ENCODE measurements around the gene DYRK1A.

Gene DYRK1A

DNA sequence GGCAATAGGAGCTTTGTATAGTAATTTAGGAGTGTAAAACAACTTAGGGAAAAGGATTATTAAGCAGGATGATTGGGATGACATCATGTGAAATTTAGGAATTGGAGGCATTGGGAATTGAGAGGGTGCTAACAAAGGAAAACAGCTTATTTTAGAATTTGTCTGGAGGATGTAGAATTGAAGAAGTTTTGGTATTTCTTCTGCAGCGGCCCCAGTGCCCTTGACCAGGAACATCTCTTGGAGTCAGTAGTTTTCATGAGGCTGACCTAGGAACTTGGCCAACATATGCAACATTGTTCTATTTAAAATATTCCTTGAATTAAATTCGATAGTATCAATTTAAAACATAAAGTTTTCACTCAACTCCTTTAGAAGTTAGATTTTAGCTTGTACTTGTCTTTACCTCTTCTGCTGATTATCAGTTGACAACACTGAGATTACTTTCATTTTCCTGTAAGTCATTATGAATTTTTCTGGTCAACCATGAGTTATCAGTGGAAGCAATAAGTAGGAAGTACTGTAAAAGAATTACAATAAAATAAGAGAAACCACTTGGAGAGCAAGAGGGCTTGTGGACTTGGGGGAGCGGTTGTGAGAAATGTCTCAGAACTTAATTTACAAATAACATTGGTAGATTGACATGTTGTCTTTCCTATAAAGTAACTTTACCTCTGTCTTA is 52.8 kb downstream of the DYRK1A start:
- no peak for DNase-seq

DNA sequence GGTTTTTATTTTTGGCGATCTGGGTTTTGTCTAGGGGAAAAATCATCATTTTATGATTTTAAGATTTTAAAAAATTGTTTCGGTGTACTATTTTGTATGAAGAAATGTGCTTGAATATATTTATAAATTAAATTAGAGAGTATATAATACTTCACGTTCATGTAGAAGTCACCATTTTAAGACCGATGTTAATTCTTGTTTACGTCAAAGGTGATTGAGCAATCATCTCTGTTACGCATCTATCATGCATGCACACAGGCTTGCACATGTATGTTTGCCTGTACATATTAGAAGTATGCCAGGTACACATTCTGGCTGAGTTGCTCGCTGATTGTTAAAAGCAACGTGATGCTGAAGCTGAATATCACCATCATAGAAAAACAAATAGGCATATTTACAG is 54.7 kb downstream of the DYRK1A start:
- DNase-seq, result no peak

GRCh38 chr21:37422382-37422781 is 55.8 kb downstream of the DYRK1A start:
- DNase-seq, result no peak

- DNase-seq, result no peak
These were observed 56.5 kb downstream of the DYRK1A start for GRCh38 chr21:37423103-37423502.

DNA sequence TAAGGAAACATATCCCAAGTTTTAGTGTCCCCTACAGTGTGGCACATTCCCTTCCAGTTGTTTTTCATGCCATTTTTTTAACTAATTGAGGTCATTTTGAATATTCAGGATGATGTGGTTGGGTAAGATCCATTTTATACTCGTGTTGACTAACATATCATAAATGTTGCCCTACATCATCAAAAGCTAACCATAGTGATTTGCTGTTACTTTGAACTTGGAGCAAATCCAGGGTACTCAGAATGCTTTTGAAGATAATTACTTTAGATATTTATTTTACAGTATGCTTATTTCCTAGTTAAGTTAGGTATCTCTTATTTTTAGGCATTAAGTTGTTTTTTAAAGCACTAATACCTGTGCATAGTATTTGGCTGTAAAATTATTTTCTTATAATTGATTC is 57.8 kb downstream of the DYRK1A start:
- DNase-seq, result no peak

DNA sequence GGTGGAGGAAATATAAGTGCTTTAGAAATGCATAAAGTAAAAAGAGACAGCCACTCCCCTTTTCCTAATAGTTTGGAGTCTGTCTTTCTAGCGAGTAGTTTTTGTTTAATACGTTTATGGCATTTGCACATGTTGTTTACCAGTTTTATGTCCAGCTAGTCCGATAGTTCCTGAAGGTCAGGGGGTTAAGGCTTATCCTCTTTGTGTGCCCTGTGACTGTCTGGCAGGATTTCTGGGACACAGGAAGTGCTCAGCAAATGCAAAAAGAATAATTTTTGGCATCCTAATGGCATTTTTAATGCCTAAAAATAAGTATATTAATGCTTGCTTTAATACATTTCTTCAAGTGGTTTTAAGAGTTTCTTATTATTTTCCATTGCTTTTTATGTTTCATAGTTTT is 58.4 kb downstream of the DYRK1A start:
- DNase-seq, result no peak

DNA sequence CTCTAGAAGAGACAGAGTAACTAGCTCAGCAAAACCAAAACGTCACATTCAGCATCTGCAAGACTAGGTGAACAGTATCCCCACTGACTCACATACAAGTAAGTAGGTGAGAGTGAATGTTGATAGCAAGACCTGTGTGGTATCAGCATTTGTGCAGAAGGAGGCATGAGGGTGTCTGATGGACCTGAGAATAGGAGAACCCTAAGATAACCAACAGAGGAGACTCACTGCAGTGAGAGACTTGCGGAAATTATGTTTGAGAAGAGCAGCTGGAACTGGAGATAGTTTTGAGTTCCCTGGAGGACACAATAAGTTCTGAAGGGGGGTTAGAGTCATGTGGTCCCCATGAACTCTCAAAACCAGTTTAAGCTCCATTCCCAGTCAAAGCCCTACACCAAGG is 59.1 kb downstream of the DYRK1A start:
- no peak for DNase-seq

DNA sequence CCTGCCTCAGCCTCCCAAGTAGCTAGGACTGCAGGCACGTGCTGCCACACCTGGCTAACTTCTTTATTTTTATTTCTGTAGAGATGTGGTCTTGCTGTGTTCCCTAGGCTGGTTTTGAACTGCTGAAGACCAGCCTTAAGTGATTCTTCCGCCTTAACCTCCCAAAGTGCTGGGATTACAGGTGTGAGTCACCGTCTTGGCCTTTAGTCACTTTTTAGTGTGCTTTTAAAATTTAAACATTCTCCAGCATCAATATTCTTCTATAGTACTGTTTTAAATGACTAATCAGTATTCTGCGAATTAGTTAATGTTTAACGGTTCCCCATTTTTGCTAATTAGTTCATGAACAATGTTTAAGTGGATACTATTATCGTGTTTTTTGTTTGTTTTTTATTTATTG is 60.6 kb downstream of the DYRK1A start:
- DNase-seq, result no peak

GRCh38 chr21:37429356-37429755 is 62.8 kb downstream of the DYRK1A start:
- DNase-seq, result no peak

DNA sequence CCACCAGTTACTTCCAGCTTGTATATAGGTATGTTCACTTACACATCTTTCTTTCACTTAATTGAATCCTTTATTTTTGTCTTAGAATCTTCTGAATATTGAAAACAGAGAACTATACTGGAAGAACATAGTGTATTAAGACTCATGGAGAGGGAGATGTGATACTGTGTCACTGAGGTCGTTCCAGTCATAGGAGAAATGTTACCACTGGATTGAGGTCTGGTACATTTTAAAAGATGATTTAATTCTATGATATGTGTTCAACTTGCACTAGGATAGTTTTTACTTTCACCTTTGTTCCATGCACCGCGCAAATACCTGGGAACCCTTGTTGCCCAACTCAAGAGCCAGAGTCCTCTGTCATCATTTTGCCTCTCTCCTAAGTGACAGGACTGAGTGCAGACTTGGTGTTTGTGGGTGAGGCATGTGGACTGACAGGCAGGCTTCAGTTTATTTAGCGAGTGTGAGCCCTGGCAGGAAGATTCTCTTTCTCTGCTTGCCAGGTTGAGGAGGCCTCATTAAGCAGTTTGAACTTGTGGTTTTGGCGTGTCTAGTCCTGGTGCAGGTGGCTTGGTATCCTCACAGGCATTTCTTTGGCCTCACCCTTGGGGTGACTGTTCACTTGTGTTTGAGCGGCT is 63.7 kb downstream of the DYRK1A start:
- no peak for DNase-seq

DNA sequence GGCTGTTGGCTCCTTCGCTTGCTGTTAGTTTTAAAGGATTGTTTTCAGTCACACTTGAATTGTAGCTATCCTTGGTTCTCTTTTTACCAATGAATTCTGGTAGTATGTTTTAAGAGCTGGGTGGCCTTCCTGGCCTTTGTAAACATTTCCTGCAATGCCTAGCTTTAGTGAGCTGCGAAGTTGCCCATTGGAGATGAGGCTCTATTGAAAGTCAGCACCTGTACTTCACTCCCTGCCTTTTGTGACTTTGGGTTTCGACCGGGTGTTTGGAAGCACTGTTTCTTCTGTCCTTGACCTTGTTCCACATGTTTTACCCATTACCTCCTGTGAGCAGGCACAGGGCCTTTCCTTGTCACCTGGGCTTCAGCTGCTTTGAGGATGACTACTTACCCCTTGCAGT is 64.7 kb downstream of the DYRK1A start:
- no peak for DNase-seq

GRCh38 chr21:37432710-37433455 is 66.3 kb downstream of the DYRK1A start:
- no peak for DNase-seq

GRCh38 chr21:37433456-37433840 is 66.9 kb downstream of the DYRK1A start:
- DNase-seq, result no peak

DNA sequence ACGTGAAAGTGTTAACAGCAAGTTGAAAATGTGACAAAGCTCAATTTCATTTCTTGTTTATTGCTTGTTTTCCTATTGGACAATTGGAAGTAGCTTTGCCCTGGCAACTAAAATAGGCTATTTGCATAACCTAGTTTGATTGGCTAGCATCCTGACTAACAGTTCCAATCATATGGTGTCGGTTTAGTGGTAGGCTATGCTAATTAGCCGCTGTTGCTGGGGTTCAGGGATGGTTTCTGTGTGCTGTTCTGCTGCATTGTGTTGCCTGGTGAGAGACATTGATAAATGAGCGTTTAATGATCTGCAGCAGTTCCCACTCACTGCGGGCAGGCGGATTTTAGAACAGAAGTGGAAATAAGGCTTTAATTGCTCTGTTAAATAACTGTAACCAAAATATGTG is 68.5 kb downstream of the DYRK1A start:
- peak; percentile 64 to 96 for DNase-seq

DNA sequence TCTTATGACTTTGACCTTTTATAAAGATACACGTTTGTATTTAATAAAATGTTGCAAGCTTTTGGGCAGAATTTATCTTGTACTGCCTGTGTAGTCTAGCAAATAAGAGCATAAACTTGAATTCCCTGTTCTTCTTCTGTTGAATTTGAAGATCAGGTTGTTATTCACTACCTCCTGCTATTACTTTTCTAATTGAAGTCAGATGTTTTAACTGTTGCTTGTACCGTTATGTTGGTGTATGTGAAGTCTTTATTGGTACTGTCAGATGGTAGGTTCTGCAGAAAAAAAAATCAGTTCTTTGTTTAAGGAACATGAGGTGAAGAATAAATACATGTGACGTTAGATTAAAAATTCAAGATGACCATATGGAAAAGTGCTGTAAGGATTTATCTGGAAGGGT is 69.1 kb downstream of the DYRK1A start:
- DNase-seq, result no peak

GRCh38 chr21:37436174-37436573 is 69.6 kb downstream of the DYRK1A start:
- no peak for DNase-seq

DNA sequence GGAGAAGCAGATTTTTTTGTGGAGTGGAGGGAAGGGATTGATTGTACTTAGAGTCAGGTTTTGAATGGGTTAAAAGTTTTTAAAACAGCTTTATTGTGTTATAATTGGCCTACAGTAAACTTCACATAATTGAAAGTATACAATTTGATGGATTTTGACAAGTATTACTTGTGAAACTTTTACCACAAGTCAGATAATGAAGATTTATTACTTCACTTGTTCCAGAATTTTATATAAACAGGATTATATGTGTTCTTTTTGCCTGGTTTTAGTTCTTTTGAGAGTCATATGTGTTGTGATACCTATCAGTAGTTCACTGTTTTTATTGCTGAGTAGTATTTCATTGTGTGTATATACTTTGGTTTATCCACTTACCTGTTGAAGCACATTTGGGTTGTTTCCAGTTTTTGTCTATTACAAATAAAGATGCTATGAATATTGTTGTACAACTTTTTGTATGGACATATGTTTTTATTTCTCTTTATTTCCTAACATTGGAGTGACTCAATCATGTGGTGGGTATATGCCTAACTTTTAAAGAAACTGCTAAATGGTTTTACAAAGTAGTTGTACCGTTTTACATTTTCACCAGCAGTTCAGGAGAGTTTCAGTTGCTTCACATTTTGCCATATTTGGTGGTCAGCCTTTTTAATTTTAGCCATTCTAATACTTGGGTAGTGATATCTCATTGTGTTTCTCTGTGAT is 71.0 kb downstream of the DYRK1A start:
- DNase-seq, result no peak

DNA sequence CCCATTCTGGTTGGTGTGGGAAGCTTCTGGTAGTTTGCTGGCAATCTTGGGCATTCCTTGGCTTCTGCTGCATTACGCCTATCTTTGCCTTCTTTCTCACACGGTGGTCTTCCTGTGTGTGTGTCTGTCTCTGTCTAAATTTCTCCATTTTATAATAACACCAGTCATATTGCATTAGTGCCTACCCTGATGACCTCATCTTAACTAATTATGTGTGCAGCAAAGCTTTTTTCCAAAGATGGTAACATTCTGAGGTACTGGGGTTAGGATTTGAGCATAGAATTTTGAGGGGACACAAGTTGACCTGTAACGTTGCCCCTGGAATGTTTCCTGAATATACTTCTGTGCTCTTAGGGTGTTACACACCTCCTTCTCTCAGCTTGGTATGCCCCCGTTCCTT is 77.1 kb downstream of the DYRK1A start:
- DNase-seq, result no peak

DNA sequence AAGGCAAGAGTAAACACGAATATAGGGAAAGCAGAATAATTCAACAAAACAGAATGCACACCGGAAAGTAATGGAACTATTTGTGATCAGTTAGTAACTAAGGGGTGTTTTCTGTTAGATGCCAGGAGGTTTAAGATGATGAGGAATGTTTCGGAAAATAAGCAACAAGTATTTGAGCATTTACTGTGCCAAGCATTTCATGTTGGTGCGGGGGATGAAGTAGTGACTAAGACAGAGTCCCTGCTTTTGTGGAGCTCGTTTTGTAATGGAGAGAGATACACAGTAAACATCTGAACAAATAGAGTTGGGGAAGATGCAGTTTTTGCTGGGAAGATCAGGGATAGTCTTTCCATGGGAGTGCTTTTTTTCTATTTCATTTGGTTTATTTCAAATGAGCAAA is 78.7 kb downstream of the DYRK1A start:
- no peak for DNase-seq

GRCh38 chr21:37446552-37446951 is 80.0 kb downstream of the DYRK1A start:
- no peak for DNase-seq

GRCh38 chr21:37447288-37447936 is 80.8 kb downstream of the DYRK1A start:
- no peak for DNase-seq

- DNase-seq, result no peak
These were observed 82.8 kb downstream of the DYRK1A start for GRCh38 chr21:37449302-37449937.
